B cell (primary cell): ENCODE measurements around the gene PDIA4. TPM values are rescaled to one million over a fixed set of nuclear protein-coding genes. Genes with fewer than 3 reads are reported as not detected.
"Not testable (repeated sequence)": the region's sequence is repeated elsewhere in the genome, so short reads cannot be mapped to it uniquely, and the experiment has no call there.

Experiments
- ATAC-seq: fragments of 200-7000 bp; cut with Tn5 transposase; one replicate; pipeline ENCODE4 v1.10.0; 2021; ENCODE audit warnings: low read depth, mild to moderate bottlenecking, moderate number of reproducible peaks, moderate library complexity
- CTCF ChIA-PET: fragments of 350-600 bp; sonication (Branson Sonifier 250); formaldehyde crosslinking; loops from one replicate; lab custom pipeline; 2021; ENCODE audit warnings: antibody characterized with exemption, inconsistent platforms; lab: Charles Lee
- POLR2A ChIA-PET: fragments of 350-600 bp; sonication (Branson Sonifier 250); formaldehyde crosslinking; loops from one replicate; lab custom pipeline; 2021; ENCODE audit warnings: antibody characterized with exemption; lab: Charles Lee
- DNase-seq: peaks from one replicate; pipeline ENCODE4 v3.0.0; 2013
- H2AFZ ChIP-seq: 2 replicates; pipeline ENCODE4 v1.6.1; 2012; ENCODE audit warnings: mild to moderate bottlenecking, low read depth, low read length; ENCODE audit not compliant: insufficient read depth, poor library complexity, severe bottlenecking
- H3K27ac ChIP-seq, 2 donors: 1 replicate in 1 of 2; 2 replicates in 1 of 2; pipeline ENCODE4 v1.5.1; 2012 to 2013; ENCODE audit warnings: low read length in 2 of 2, mild to moderate bottlenecking in 2 of 2, moderate library complexity in 1 of 2
- H3K27me3 ChIP-seq, 4 experiments: fragments of 200-600 bp in 1 of 4; sonication (generic) in 1 of 4; replicated peaks in 1 of 4; 1 replicate in 2 of 4; 2 replicates in 2 of 4; pipeline versions ENCODE4 v1.6.1 to v1.7.0; 2013 to 2016; ENCODE audit warnings: low read length in 3 of 4, mild to moderate bottlenecking in 2 of 4, mixed read lengths in 1 of 4, moderate library complexity in 1 of 4; ENCODE audit not compliant: insufficient read depth in 4 of 4, control insufficient read depth in 3 of 4; ENCODE audit errors: control extremely low read depth in 1 of 4
- H3K36me3 ChIP-seq, 2 experiments: replicated peaks in 1 of 2; 1 replicate in 1 of 2; 2 replicates in 1 of 2; pipeline versions ENCODE4 v1.6.1 to v1.7.1; 2013; ENCODE audit warnings: low read length in 1 of 2; ENCODE audit not compliant: insufficient read depth in 2 of 2, control insufficient read depth in 1 of 2; ENCODE audit errors: control extremely low read depth in 1 of 2, extremely low read depth in 1 of 2
- H3K4me1 ChIP-seq, 2 donors: fragments of 200-600 bp in 1 of 2; sonication (generic) in 1 of 2; 1 replicate in 1 of 2; 2 replicates in 1 of 2; pipeline versions ENCODE4 v1.5.1 to v1.6.1; 2013 to 2017; ENCODE audit warnings: low read length in 2 of 2; ENCODE audit not compliant: control insufficient read depth in 2 of 2, insufficient read depth in 2 of 2
- H3K4me2 ChIP-seq: replicated peaks from 2 replicates; pipeline ENCODE3; 2012; ENCODE audit warnings: mild to moderate bottlenecking, low read depth, low read length; ENCODE audit not compliant: poor library complexity, severe bottlenecking
- H3K4me3 ChIP-seq, 5 experiments: fragments of 200-600 bp in 1 of 5; sonication (generic) in 1 of 5; 1 replicate in 3 of 5; 2 replicates in 2 of 5; pipeline versions ENCODE4 v1.5.1 to v1.7.0; 2011 to 2016; ENCODE audit warnings: low read length in 4 of 5, mild to moderate bottlenecking in 4 of 5, low read depth in 2 of 5, control low read depth in 1 of 5, moderate library complexity in 1 of 5; ENCODE audit not compliant: insufficient read depth in 1 of 5; ENCODE audit errors: control extremely low read depth in 1 of 5, extremely low read depth in 1 of 5
- H3K79me2 ChIP-seq: fragments of 200-600 bp; sonication (generic); one replicate; pipeline ENCODE4 v1.6.0; 2016; ENCODE audit warnings: low read length; ENCODE audit not compliant: control insufficient read depth, insufficient read depth
- H3K9ac ChIP-seq: fragments of 200-600 bp; sonication (generic); 2 replicates; pipeline ENCODE4 v1.6.1; 2017; ENCODE audit warnings: mild to moderate bottlenecking, low read length, moderate library complexity
- H3K9me3 ChIP-seq, 3 donors: one replicate each; pipeline versions ENCODE4 v1.6.1 to v1.7.1; 2013; ENCODE audit warnings: low read length in 2 of 3; ENCODE audit not compliant: control insufficient read depth in 2 of 3, insufficient read depth in 1 of 3; ENCODE audit errors: control extremely low read depth in 1 of 3
- H4K20me1 ChIP-seq: 2 replicates; pipeline ENCODE4 v1.6.0; 2012; ENCODE audit warnings: mild to moderate bottlenecking, low read length; ENCODE audit not compliant: insufficient read depth, control insufficient read depth, poor library complexity, severe bottlenecking
- H3K27ac Mint-ChIP-seq: one replicate; pipeline ENCODE4 v1.8.0; 2021; ENCODE audit warnings: mixed read lengths
- H3K27me3 Mint-ChIP-seq: one replicate; pipeline ENCODE4 v1.8.0; 2021; ENCODE audit warnings: mixed read lengths
- H3K4me1 Mint-ChIP-seq: one replicate; pipeline ENCODE4 v1.8.0; 2021; ENCODE audit warnings: mixed read lengths
- H3K4me3 Mint-ChIP-seq: one replicate; pipeline ENCODE4 v1.8.0; 2021; ENCODE audit warnings: mixed read lengths
- H3K9me3 Mint-ChIP-seq: one replicate; pipeline ENCODE4 v1.8.0; 2022; ENCODE audit warnings: mixed read lengths; ENCODE audit not compliant: insufficient read depth
- CTCF ChIP-seq: fragments of 200-600 bp; IDR thresholded peaks from one replicate; pipeline ENCODE4 v1.8.0; 2022; ENCODE audit warnings: antibody characterized with exemption, mild to moderate bottlenecking
- EZH2 ChIP-seq: IDR thresholded peaks from 2 replicates; pipeline ENCODE4 v1.6.1; 2012; ENCODE audit warnings: borderline replicate concordance, low read depth, mild to moderate bottlenecking, moderate library complexity, low read length; ENCODE audit not compliant: insufficient read depth, poor library complexity, severe bottlenecking
- WGBS: methylation state at CpG from one replicate; pipeline ENCODE4 v1.1.5; 2013; ENCODE audit warnings: missing lambda C conversion rate; ENCODE audit not compliant: insufficient coverage; 5-methylcytosine and 5-hydroxymethylcytosine counted together
- intact Hi-C: fragments of 100-400 bp; cut with micrococcal nuclease; formaldehyde crosslinking; loops from one replicate; pipeline ENCODE4 v1.10.0; 2022
- polyA plus RNA-seq: library from polyadenylated mRNA; depleted of rRNA; stranded (reverse); fragments of >200 nt; gene quantifications from 2 replicates; pipeline ENCODE4 v1.2.3, GENCODE V29; 2012
- total RNA-seq, 2 donors: library from RNA; stranded (reverse); fragments of 120-200 nt in 1 of 2; gene quantifications; 1 replicate in 1 of 2; 2 replicates in 1 of 2; pipeline versions ENCODE4 v1.2.3 to v1.2.4, GENCODE V29; 2013 to 2022

The PDIA4 gene
- total and polyA plus RNA-seq, 2 donors (not counting 1 experiment from before 2014, with no cell fraction given) = 31.6 to 34.7 TPM

DNA sequence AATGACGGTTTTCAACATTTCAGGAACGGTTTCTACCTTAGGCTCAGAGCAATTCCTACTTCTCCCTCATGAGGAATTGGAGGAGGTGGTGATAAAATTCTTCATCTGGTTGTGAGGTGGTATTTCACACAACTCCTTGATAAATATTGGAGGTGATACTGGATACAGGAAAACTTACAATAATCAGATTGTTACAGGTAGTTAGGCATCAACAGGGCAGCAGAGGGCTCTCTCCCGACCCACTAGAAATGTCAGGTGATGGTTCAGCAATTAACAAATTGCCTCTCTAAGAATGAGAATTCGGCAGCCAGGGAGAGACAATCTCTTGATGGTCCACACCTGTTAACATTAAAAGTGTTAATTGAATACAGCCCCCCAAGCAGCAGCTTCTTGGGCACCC is 39.6 kb upstream of the PDIA4 start:
- H3K9me3 ChIP-seq = peaks cover 0 to 10% (median 0%) of the 10 kb centered on the region in 3 donors
- H3K27me3 ChIP-seq = no peaks in the 10 kb centered on the region
- TF ChIP-seq CTCF (peak; percentile 11), EZH2 (no peak)
- H3K9ac ChIP-seq = no peak overlapping the region
- H3K79me2 ChIP-seq = no peaks in the 10 kb centered on the region
- no CpG with 5 or more reads among the region's 4 CpGs for WGBS
- ChIA-PET CTCF (interaction anchor here (0.7 to 1.1 kb wide), 3 partner anchors 11 to 53 kb away, joined by 3 to 7 read pairs (median 3); no protein-coding TSS in a partner anchor), POLR2A (no interaction called here)
- peak; percentile 12 for DNase-seq
- no peak overlapping the region for H3K4me3 ChIP-seq
- H4K20me1 ChIP-seq = no peaks in the 10 kb centered on the region
- H3K4me2 ChIP-seq = no peak overlapping the region
- no peak overlapping the region for H3K27ac ChIP-seq
- no peak overlapping the region for H2AFZ ChIP-seq
- Mint-ChIP-seq H3K4me1 (peaks cover 10% of the 10 kb centered on the region), H3K27ac (no peak overlapping the region), H3K4me3 (peak overlapping the region; percentile 9), H3K9me3 (no peaks in the 10 kb centered on the region), H3K27me3 (no peaks in the 10 kb centered on the region)
- intact Hi-C loops = loop anchor here (5.0 kb wide), 1 partner anchor 81 kb away; no protein-coding TSS in a partner anchor
- no peak for ATAC-seq
- H3K4me1 ChIP-seq = peaks cover 0 to 12% of the 10 kb centered on the region in 2 donors
- H3K36me3 ChIP-seq = peaks cover 0 to 28% of the 10 kb centered on the region in 2 experiments

GRCh38 chr7:149063476-149063875 is 35.2 kb upstream of the PDIA4 start:
- Histone ChIP-seq H3K36me3 (no peaks in the 10 kb centered on the region), H3K9me3 (no peaks in the 10 kb centered on the region), H3K79me2 (no peaks in the 10 kb centered on the region), H3K4me1 (peaks cover 0 to 12% of the 10 kb centered on the region in 2 donors), H4K20me1 (no peaks in the 10 kb centered on the region), H2AFZ (no peak overlapping the region), H3K27ac (no peak overlapping the region), H3K27me3 (no peaks in the 10 kb centered on the region), H3K4me3 (no peak overlapping the region), H3K9ac (no peak overlapping the region), H3K4me2 (no peak overlapping the region)
- H3K27ac Mint-ChIP-seq = no peak overlapping the region
- ChIA-PET CTCF (interaction anchor here (0.9 kb wide), 1 partner anchor 58 kb away, joined by 4 read pairs; no protein-coding TSS in a partner anchor), POLR2A (no interaction called here)
- DNase-seq = no peak
- H3K4me3 Mint-ChIP-seq = peak overlapping the region; percentile 24
- no peaks in the 10 kb centered on the region for H3K27me3 Mint-ChIP-seq
- TF ChIP-seq CTCF (no peak), EZH2 (no peak)
- H3K4me1 Mint-ChIP-seq = peaks cover 12% of the 10 kb centered on the region
- ATAC-seq = no peak
- intact Hi-C loops = no loop called here
- no peaks in the 10 kb centered on the region for H3K9me3 Mint-ChIP-seq

GRCh38 chr7:149062217-149062899 is 34.1 kb upstream of the PDIA4 start:
- H3K27me3 Mint-ChIP-seq, H3K27ac ChIP-seq, H3K4me3 ChIP-seq, H3K9me3 Mint-ChIP-seq, H3K4me3 Mint-ChIP-seq, DNase-seq, H3K9me3 ChIP-seq, H3K36me3 ChIP-seq, H3K4me1 Mint-ChIP-seq, intact Hi-C loops, H3K9ac ChIP-seq, H3K79me2 ChIP-seq, H3K4me2 ChIP-seq, H3K27me3 ChIP-seq, ATAC-seq, H2AFZ ChIP-seq, H4K20me1 ChIP-seq: not testable (repeated sequence)
- ChIA-PET POLR2A (interaction anchor here (0.8 kb wide), 1 partner anchor 179 kb away, joined by 7 read pairs; the partner anchor contains the start of gene EZH2), CTCF (interaction anchor here (0.7 kb wide), 2 partner anchors 13 to 57 kb away, joined by 3 to 5 read pairs; no protein-coding TSS in a partner anchor)
- H3K4me1 ChIP-seq = peaks cover 0 to 12% of the 10 kb centered on the region in 2 donors
- peak overlapping the region; percentile 41 for H3K27ac Mint-ChIP-seq
- WGBS = 63% methylated on average over 5 of the region's 10 CpGs
